Endometrium (tissue), 2 donors: ENCODE measurements around the gene TADA3.

Experiments
- FAIRE-seq: peaks from 2 replicates; lab custom pipeline; 2012; peaks lifted over from hg19 to GRCh38; lab: Jason Lieb, UNC
- donor health status: control.
- donor health status: control.

Gene TADA3

DNA sequence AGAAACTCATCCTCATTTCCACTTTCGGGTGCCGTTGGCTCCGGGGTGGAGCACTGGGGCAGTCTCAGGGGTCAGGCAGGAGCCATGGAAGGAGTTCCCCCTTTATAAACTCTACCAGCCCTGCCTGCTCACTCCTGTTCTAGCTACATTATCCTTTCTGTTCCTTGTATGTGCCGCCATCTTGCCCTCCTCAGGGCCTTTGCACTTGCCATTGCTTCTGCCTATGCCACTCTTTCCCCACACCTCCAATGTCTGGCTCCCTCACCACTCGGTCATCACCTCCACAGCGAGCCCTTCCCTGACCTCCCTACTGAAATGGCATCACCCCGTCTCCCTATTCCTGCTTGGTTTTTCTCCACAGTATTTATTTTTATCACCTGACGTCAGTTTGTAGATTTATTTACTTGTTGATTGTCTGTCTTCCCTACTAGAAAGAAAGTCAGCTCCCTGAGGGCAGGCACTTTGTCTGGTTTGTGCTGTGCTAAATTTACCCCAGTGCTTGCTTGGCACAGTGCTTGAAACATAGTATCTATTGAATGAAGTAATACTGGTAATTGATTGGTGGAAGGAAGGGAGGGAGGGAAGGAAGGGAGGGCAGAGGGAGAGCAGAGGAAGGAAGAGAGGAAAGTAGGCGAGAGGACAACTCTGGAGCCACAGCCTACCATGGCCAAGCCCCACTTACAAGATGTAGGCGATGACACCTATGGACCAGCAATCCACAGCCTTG is 31.3 kb downstream of the TADA3 start:
- no peak for FAIRE-seq

DNA sequence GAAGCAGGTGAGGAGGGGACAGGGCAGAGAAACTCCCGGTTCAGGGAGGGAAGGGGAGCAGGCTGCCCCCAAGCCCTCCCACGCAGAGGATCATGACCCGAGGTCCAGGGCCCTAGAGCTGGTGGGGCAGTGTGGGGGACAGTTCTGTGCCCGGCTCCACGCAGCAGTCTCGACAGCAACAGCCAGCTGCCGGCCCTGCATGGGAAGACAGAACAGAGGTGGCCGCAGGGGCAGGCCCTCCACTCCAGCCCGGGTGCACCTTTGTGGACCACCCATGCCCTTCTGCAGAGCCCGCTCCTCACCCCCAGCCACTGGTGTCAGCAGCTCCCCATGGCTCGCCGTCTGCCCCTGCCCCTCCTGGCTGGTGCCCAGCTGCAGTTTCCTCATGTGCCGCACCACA is 34.8 kb downstream of the TADA3 start:
- no peak for FAIRE-seq

DNA sequence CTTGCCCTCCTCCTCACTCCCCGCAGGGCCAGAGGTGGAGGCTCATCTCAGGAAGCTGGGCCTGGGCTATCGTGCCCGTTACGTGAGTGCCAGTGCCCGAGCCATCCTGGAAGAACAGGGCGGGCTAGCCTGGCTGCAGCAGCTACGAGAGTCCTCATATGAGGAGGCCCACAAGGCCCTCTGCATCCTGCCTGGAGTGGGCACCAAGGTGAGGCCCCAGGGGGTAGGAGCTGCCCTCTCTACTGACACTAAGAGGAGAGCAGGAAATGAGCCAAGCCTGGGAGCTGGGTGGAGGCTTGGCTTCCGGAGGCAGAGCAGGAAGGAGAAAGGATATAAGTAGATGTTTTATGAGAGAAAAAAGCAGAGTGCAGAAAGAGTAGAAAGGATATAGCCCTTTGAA is 37.6 kb downstream of the TADA3 start:
- FAIRE-seq, result no peak

DNA sequence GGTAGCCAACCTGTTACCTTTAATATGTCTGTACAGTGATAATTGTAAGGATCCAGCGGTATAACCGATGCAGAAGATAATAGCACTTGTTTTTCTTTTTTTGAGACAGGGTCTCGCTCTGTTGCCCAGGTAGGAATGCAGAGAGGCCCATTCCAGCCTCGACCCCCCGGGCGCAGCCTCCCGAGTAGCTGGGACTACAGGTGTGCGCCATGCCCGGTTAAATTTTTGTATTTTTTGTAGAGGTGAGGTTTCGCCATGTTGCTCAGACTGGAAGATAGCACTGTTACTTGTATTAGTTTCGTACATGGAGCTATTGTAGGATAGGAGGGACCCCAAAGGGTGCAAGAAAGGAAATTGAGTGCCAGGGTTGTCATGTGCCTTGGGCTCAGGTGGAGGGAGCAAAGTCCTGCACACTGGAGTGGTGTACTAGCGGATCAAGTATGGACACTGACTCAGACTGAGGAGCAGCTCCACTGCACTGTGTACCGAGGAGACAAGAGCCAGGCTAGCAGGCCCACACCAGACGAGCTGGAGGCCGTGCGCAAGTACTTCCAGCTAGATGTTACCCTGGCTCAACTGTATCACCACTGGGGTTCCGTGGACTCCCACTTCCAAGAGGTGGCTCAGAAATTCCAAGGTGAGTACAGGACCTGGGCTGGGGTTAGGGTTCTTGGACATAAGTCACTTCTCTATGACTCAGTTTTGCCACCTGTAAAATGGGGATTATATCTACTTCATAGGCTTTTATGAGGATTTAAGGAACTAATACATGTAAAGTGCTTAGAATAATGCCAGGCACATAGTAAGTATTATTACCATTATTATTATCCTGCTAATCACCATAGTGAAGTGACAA is 41.5 kb downstream of the TADA3 start:
- FAIRE-seq, result no peak

DNA sequence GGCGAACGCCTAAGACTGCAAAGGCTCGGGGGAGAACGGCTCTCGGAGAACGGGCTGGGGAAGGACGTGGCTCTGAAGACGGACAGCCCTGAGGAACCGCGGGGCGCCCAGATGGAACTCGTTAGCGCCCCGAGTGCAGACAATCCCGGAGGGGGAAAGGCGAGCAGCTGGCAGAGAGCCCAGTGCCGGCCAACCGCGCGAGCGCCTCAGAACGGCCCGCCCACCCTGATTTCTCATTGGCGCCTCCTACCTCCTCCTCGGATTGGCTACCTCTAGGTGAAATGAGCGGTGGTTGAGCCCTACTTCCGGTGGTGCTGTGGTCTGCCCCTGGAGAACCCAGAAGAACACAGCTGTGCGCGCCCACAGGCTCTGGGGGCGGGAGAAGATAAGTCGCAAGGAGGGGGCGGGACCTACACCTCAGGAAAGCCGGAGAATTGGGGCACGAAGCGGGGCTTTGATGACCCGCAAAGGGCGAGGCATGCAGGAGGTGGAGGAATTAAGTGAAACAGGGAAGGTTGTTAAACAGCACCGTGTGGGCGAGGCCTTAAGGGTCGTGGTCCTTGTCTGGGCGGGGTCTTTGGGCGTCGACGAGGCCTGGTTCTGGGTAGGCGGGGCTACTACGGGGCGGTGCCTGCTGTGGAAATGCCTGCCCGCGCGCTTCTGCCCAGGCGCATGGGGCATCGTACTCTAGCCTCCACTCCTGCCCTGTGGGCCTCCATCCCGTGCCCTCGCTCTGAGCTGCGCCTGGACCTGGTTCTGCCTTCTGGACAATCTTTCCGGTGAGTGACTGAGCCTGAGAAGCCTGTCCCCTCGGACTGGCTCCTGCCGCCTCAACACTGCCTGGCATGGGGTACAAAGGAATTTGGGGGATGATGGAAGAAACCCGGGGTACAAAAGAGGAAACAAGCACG is 42.4 kb downstream of the TADA3 start, which contains the start of gene OGG1:
Gene OGG1, plus strand, starts transcription at position 308 of the 911 bp plus-strand sequence. Its CDS starts 335 bp downstream, at position 643.
- FAIRE-seq, result peak; percentile 70

DNA sequence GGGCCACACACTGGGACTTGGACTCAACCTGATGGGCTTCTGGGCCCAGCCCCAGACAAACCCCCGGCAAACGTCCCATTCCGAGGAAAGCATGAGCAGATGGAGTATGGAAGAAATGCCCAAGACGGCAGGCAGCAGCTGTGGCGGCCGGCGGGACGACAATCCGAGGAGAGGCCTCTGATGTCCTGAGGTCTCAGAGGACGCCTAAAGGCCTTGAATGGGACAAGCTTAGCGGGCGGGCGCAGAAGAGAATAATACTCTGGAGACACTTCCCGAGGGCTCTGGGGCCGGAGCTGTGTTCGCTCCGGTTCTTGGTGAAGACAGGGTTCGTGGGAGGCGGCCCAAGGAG is 43.0 kb downstream of the TADA3 start:
- FAIRE-seq, result no peak

DNA sequence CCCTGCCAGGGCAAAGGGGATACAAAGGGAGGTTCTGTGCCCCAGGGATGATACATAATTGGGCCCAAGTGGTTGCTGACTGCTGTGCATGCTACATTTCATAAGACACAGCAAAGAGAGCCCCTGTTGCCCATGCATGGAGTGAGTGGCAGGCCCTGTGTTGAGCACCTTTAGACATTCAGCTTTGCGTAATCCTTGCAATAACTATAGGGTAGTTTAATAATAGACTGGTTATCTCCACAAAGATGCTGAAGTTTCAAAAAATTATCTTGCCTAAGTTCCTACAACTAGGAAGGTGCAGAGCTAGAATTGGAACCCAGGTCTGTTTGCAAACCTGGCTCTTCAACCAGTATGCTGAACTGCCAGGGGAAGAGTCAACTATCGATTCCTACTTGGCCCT is 44.2 kb downstream of the TADA3 start:
- FAIRE-seq, result no peak

DNA sequence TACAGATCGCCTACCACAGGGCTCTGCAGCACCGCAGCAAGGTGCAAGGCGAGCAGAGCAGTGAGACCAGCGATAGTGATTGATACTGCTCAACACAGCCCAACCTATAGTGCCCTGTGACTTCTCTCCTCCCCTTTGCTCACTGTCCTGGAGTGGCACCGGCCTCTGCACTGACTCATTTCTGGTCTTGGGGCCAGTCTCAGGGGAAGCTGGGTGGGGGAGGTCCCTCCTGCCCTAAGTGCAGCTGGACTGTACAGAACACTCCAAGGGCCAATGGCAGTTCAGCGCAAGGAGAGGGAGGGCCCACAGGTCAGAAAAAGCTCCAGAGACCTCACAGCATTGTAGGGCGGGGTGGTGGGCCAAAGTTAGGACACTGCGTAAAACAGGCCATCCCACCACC is 45.0 kb downstream of the TADA3 start:
- FAIRE-seq, result no peak

DNA sequence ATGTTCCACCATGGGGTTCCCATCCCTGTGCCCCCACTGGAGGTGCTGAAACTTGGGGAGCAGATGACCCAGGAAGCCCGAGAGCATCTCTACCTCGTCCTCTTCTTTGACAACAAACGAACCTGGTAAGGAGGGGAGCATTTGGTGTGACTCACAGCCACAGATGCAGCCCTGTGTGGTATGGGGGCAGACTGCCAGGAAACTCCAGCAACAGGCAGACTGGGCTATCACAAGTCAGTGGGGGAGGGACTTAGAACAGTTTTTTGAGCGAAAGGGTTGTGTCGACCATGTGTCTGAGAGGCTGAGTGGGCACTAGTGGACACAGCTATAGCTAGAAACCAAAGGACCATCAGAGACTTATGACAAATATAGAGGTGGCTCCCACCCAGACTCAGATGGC is 45.9 kb downstream of the TADA3 start:
- FAIRE-seq, result no peak

DNA sequence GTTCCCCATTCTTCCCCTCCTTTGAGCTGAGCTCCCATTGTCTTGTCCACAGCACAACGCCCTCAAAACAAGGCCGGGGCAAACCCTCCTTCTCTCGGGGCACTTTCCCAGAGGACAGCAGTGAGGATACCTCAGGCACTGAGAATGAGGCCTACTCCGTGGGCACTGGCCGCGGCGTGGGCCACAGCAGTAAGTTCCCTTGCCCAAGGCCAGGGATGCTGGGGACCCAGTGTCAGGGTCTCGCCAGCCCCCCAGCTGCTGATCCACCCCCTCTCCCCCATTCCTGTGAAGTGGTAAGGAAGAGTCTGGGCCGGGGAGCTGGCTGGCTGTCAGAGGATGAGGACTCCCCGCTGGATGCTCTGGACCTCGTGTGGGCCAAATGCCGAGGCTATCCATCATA is 46.8 kb downstream of the TADA3 start:
- no peak for FAIRE-seq

DNA sequence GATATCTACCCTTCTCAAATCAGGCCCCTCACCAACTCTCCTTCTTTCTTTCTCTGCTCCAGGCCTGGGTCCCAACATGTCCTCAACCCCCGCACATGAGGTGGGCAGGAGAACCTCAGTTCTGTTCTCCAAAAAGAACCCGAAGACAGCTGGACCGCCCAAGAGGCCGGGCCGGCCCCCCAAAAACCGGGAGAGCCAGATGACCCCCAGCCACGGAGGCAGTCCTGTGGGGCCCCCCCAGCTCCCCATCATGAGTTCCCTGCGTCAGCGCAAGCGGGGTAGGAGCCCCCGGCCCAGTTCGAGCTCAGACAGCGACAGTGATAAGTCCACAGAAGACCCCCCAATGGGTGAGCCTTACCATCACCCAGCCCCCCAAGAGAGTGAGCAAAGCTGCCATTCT is 48.1 kb downstream of the TADA3 start:
- FAIRE-seq, result no peak

DNA sequence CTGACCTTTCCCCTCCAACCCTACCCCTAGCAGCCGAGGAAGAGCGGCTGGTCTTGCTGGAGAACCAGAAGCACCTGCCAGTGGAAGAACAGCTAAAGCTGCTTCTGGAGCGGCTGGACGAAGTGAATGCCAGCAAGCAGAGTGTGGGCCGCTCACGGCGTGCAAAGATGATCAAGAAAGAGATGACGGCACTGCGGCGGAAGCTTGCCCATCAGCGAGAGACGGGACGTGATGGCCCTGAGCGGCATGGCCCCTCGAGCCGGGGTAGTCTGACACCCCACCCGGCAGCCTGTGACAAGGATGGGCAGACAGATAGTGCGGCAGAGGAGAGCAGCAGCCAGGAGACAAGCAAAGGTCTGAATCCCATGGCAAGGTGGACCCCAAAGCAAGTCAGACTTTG is 48.7 kb downstream of the TADA3 start:
- no peak for FAIRE-seq

DNA sequence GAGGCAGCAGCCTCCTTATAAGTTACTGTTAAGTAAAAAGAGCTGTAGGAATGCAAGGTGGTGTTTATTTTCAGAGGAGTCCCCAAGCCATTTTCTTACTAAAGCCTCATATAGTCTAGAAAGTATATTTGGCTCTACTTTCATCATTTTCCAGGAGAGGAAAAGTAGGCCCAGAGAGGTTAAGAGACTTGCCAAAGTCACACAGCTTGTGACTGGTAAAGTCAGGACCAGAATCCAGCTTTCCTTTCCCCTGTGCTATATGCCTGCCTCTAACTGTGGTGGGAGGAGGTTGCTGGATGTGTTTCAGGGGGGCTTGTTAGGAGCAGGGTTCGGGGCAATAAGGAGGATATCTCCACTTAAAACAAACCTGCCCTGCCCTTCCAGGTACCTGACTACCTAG is 49.7 kb downstream of the TADA3 start:
- FAIRE-seq, result no peak

DNA sequence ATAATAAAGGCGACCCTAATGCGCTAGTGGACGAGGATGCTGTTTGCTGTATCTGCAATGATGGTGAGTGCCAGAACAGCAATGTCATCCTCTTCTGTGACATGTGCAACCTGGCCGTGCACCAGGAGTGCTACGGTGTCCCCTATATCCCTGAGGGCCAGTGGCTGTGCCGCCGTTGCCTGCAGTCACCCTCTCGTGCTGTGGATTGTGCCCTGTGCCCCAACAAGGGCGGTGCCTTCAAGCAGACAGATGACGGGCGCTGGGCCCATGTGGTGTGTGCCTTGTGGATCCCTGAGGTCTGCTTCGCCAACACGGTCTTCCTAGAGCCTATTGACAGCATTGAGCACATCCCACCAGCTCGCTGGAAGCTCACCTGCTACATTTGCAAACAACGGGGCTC is 53.1 kb downstream of the TADA3 start:
- FAIRE-seq, result no peak

DNA sequence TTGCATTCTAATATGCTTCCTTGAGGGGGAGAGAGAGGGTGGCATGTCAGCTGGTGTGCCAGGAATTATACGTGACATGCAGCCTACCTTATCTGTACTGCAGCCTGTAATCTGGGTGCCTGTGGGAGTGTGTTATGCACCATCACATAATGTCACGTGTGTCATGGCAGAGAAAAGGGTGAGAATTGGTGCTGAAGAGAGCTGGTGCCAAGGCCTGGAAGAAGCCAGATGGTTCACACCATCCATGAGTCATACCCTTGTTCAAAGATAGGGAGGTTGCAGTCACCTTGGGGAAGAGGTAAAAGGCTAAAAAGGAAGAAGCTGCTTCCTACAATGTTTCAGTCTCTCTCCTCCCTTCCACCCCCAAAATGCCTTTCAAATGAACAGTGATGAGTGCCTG is 55.4 kb downstream of the TADA3 start:
- FAIRE-seq, result no peak

DNA sequence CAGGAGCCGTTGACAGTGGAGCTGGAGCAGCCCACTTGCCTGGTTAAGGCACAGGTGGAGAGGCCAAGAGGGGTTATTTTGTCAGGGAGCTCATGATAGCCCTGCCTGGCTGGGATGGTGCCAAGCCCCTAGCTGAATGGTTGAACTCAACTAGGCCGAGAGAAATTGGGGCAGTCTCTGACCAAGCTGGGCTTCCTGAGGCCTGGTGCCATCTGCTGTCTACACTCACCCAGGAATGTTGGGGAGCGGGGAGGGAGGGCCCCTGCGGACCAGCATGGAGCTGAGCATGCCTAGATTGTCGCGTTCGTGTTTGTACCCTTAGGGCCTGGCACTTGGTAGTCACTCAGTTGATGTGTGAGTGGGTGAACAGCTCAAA is 59.5 kb downstream of the TADA3 start:
- FAIRE-seq, result no peak

DNA sequence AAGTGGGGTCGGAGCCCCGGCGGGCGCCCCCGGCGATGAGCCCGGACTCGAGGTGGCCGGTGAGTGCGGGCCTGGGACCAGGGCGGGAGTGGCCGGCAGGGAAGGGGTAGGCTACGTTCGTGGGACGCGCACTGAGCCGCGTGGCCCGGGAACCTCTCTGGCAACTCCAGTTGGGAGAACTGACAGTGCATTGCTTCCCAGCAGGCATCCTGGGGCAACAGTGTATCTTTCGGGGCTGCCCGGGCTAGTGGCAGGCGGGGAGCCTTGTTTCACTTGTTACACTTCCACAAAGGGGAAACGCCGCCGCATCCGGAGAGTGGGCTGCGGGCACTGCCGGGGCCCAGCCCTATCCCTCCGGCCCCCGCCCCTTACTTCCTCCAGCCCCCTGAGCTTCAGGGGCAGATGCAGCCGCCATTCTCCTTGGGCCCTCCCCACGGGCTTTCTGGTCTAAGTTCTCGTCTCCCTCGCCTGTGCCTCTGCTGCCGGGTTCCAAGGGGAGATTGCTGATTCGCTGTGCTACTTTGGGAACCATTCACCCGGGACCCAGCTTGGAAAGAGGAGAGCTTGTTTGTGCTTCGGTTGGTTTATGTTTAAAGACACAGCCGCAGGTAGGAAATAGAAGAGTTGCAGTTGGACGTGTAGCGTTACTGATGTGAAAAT is 60.1 kb downstream of the TADA3 start:
- FAIRE-seq, result no peak

DNA sequence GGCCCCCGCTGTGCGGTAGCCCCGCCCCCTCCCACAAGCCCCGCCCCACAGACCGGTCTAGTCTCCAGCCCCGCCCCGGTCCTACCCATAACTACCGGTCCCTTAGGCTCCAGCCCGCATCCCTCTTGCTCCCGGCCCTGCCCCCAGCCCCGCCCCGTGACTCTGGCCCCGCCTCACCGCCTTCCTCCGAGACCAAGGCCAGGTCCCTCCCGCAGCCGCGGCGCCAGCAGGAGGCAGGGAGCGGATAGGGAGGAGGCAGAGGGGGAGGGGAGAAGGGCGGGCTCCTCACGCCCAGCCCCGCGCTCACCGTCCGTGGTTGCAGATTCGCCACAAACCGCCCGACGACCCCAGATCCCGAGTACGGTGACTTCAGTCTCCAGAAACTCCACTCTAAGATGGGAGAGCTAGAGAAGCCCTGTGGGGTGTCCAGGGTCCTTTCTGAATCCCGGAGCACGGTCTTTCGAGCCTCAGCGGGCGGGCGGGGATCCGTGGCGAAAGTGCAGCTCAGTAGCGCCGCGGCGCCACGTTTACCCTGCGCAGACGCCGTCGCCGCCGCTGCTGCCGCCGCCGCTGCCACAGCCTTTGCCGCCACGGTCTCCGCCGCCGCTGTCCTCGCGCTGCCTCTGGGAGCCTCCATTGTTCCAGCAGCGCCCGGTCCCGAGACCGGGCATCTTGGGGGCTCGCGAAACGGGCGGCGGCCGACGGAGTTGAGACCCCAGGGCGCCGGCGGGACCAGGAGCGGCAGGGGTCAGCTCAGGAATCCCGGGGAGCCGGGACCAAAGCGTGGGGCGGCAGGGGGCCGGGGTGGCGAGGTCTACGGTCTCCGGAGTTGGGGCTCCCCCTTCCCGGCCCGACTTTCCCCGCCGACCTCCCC is 60.8 kb downstream of the TADA3 start, which contains the start of gene BRPF1:
Gene BRPF1, plus strand, starts transcription at position 530 of the 874 bp plus-strand sequence. CDS start 2,406 bp downstream, outside the sequence.
- FAIRE-seq, result no peak

DNA sequence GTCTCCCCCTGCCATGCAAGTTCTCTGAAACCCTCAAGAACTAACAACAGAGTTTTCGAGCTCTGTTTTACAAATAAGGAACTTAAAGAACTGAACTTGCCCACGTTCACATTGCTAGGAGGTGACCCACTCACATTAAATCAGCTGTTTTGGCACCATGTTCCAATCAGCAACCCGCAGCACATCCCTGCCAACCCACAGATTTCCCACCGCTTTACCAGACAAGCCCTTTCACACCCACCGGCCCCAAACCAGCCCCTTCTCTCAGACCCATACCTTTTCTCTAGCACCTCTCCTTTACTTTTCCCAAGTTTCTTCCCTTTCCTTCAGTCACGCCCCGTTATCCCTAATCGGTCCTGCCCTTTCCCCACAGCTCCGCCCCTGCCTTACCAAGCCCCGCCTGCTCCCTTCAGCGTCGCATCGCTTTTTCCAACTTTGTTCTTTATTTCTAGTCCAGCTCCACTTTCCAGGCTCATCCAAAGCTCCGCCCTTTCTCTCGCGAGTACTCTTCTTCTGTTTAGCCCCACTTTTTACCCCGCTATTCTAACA is 61.5 kb downstream of the TADA3 start:
- no peak for FAIRE-seq
